Smooth muscle cell (in vitro differentiated cells): ENCODE data around the gene MBP. TPM values are rescaled to one million over a fixed set of nuclear protein-coding genes. Genes with fewer than 3 reads are reported as not detected.

Experiments used
- DNase-seq: peaks from one replicate; lab custom pipeline; 2025; ENCODE audit not compliant: unreplicated experiment; lab: John Stamatoyannopoulos, UW
- H2AFZ ChIP-seq: fragments of 200-600 bp; sonication (generic); 2 replicates; pipeline ENCODE4 v1.6.0; 2016; ENCODE audit warnings: antibody characterized with exemption, low read depth, mild to moderate bottlenecking
- H3F3A ChIP-seq: fragments of 200-600 bp; sonication (generic); 2 replicates; pipeline ENCODE4 v1.6.0; 2017; ENCODE audit warnings: antibody characterized with exemption, low read depth
- H3K27ac ChIP-seq: fragments of 200-600 bp; sonication (generic); 2 replicates; pipeline ENCODE4 v1.5.1; 2016; ENCODE audit warnings: low read depth, mild to moderate bottlenecking
- H3K27me3 ChIP-seq: fragments of 200-600 bp; sonication (generic); 2 replicates; pipeline ENCODE4 v1.6.1; 2016; ENCODE audit warnings: low read depth, mild to moderate bottlenecking
- H3K36me3 ChIP-seq: fragments of 200-600 bp; sonication (generic); 2 replicates; pipeline ENCODE4 v1.5.1; 2016; ENCODE audit warnings: low read depth
- H3K4me1 ChIP-seq: fragments of 200-600 bp; sonication (generic); 2 replicates; pipeline ENCODE4 v1.5.1; 2016; ENCODE audit warnings: low read depth
- H3K4me2 ChIP-seq: fragments of 200-600 bp; sonication (generic); 2 replicates; pipeline ENCODE4 v1.6.0; 2016; ENCODE audit warnings: mild to moderate bottlenecking
- H3K4me3 ChIP-seq: fragments of 200-600 bp; sonication (generic); 2 replicates; pipeline ENCODE4 v1.5.1; 2016; ENCODE audit warnings: mild to moderate bottlenecking
- H3K79me2 ChIP-seq: fragments of 200-600 bp; sonication (generic); 2 replicates; pipeline ENCODE4 v1.6.0; 2016; ENCODE audit warnings: low read depth, mild to moderate bottlenecking
- H3K9ac ChIP-seq: fragments of 200-600 bp; sonication (generic); 2 replicates; pipeline ENCODE4 v1.6.0; 2016; ENCODE audit warnings: low read depth
- H3K9me3 ChIP-seq: fragments of 200-600 bp; sonication (generic); replicated peaks from 2 replicates; pipeline ENCODE4 v1.5.1; 2016; ENCODE audit warnings: low read depth
- H4K20me1 ChIP-seq: fragments of 200-600 bp; sonication (generic); 2 replicates; pipeline ENCODE4 v1.6.0; 2016; ENCODE audit warnings: low read depth
- whole genome bisulfite sequencing: methylation state at CpG from one replicate; pipeline ENCODE4 v1.1.7; 2016; ENCODE audit warnings: low lambda C conversion rate; 5-methylcytosine and 5-hydroxymethylcytosine counted together
- polyA plus RNA-seq: library from polyadenylated mRNA; unstranded; fragments of >200 nt; fragmentation: Nextera tagmentation; extraction: Ambion mirVana; gene quantifications from 2 replicates; pipeline ENCODE4 v1.2.1, GENCODE V29; 2016
- total RNA-seq: library from RNA; depleted of rRNA; stranded (reverse); fragments of >200 nt; gene quantifications from 2 replicates; pipeline ENCODE4 v1.2.3, GENCODE V29; 2014
- TF ChIP-seq, protein P1 (sequence below): fragments of 200-600 bp; sonication (generic); IDR thresholded peaks from 2 replicates; pipeline ENCODE4 v1.5.1; 2017; ENCODE audit warnings: borderline replicate concordance, mild to moderate bottlenecking, antibody characterized with exemption; ENCODE audit not compliant: insufficient read depth, poor library complexity, severe bottlenecking

The MBP gene
- total and polyA plus RNA-seq, 2 experiments from 2014 or later, result 1.4 to 5.1 TPM

DNA sequence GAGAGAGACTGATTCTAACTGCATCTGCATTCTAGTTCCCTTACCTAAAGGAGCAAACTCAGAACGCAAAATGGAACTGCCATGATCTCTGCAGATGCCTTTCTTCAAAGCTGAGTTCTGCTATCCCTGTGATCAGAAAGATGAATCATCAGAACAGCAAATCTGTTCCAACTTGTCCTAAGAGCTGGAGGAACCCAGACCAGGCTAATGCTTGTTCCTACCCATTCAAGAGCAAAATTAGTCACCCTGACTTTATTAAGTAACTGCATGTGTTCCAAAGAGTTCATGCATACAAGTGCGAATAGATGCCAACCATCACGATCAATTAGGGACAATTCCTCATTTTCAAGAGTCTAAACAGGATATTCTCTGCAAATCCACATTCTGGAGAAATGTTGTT is 46.5 kb downstream of the MBP start:
- Histone ChIP-seq H3K79me2 (no peaks in the 10 kb centered on the region), H2AFZ (no peak overlapping the region), H3K4me1 (peaks cover 19% of the 10 kb centered on the region), H3K9me3 (no peaks in the 10 kb centered on the region), H4K20me1 (no peaks in the 10 kb centered on the region), H3K4me2 (peak overlapping the region; percentile 94), H3K4me3 (no peak overlapping the region), H3K36me3 (no peaks in the 10 kb centered on the region), H3F3A (no peaks in the 10 kb centered on the region), H3K9ac (no peak overlapping the region), H3K27me3 (no peaks in the 10 kb centered on the region), H3K27ac (peak overlapping the region; percentile 39)
- WGBS, result 66% methylated on average over 3 of the region's 3 CpGs
- TF ChIP-seq, protein P1, sequence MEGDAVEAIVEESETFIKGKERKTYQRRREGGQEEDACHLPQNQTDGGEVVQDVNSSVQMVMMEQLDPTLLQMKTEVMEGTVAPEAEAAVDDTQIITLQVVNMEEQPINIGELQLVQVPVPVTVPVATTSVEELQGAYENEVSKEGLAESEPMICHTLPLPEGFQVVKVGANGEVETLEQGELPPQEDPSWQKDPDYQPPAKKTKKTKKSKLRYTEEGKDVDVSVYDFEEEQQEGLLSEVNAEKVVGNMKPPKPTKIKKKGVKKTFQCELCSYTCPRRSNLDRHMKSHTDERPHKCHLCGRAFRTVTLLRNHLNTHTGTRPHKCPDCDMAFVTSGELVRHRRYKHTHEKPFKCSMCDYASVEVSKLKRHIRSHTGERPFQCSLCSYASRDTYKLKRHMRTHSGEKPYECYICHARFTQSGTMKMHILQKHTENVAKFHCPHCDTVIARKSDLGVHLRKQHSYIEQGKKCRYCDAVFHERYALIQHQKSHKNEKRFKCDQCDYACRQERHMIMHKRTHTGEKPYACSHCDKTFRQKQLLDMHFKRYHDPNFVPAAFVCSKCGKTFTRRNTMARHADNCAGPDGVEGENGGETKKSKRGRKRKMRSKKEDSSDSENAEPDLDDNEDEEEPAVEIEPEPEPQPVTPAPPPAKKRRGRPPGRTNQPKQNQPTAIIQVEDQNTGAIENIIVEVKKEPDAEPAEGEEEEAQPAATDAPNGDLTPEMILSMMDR, result no peak
- no peak for DNase-seq

DNA sequence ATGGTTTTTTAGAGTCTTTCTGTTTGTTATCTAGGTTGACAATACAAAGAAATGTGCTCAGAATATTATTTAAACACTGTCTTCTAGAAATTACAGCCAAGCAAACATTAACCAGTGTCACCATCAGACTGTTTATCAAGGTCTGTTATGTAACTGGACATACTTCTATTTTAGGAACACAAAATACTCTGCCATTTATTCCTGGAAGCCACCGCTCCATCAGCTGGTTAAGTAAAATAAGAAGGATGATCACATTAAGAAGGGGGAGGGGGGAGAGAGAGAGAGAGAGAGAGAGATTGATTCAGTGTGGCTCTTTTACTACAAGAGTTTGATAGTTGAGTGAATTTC is 47.9 kb downstream of the MBP start:
- Histone ChIP-seq H3K27me3 (no peaks in the 10 kb centered on the region), H3K9ac (no peak overlapping the region), H3K36me3 (no peaks in the 10 kb centered on the region), H3K4me2 (no peak overlapping the region), H3F3A (no peaks in the 10 kb centered on the region), H4K20me1 (no peaks in the 10 kb centered on the region), H3K4me1 (peaks cover 19% of the 10 kb centered on the region), H3K9me3 (no peaks in the 10 kb centered on the region), H3K79me2 (no peaks in the 10 kb centered on the region), H3K4me3 (no peak overlapping the region), H3K27ac (no peak overlapping the region), H2AFZ (no peak overlapping the region)
- WGBS, result 87% methylated on average over 1 of the region's 1 CpG
- TF ChIP-seq, protein P1, result no peak
- DNase-seq, result no peak

DNA sequence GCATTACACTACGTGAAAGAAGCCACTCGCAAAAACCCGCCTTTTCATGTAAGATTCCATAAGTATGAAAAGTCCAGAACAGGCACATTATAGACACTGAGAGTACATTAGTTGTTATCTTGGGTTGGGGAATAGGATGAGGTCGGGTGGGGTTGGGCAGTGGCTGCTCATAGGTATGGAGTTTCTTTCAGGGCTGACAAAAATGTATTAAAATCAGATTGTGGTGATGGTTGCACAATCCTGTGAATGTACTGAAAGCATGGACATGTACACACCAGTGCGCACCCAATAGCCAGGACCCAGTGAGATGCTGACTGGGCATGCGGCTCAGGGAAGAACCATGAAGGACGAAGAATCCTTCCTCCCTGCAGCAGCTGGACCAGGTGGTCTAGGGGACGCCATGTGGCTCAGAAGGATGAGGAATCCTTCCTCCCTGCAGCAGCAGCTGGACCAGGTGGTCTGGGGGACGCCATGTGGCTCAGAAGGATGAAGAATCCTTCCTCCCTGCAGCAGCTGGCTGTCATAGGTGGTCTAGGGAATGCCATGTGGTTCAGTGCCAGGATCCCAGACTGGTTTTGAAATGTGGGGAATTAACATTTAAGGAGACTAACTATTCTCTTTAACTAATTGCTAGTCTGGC is 50.1 kb downstream of the MBP start:
- H3K4me3 ChIP-seq, result no peak overlapping the region
- no peaks in the 10 kb centered on the region for H3K79me2 ChIP-seq
- 89% methylated on average over 9 of the region's 9 CpGs for WGBS
- TF ChIP-seq, protein P1, result no peak
- H3K27ac ChIP-seq, result no peak overlapping the region
- H3F3A ChIP-seq, result no peaks in the 10 kb centered on the region
- no peaks in the 10 kb centered on the region for H3K9me3 ChIP-seq
- H4K20me1 ChIP-seq, result no peaks in the 10 kb centered on the region
- DNase-seq, result no peak
- H3K4me1 ChIP-seq, result peaks cover 16% of the 10 kb centered on the region
- H3K4me2 ChIP-seq, result no peak overlapping the region
- H3K9ac ChIP-seq, result no peak overlapping the region
- no peaks in the 10 kb centered on the region for H3K27me3 ChIP-seq
- no peaks in the 10 kb centered on the region for H3K36me3 ChIP-seq
- H2AFZ ChIP-seq, result no peak overlapping the region

DNA sequence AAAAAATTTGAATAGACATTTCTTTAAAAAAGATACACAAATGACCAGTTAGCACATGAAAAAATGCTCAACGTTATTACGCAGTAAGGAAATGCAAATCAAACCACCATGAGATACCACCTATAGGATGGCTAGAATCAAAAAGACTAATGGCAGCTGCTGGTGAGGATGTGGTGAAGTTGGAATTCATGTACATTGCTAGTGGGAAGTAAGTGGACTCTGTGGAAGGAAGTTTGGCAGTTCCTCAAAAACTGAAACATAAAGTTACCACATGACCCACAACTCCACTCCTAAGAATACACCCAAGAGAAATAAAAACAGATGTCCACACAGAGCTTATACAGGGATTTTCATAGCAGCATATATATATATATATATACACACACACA is 51.2 kb downstream of the MBP start:
- H3K79me2 ChIP-seq, result no peaks in the 10 kb centered on the region
- TF ChIP-seq, protein P1, result no peak
- H3K4me2 ChIP-seq, result no peak overlapping the region
- H4K20me1 ChIP-seq, result no peaks in the 10 kb centered on the region
- H3K27me3 ChIP-seq, result no peaks in the 10 kb centered on the region
- H3K4me1 ChIP-seq, result peaks cover 7% of the 10 kb centered on the region
- no peak for DNase-seq
- no peak overlapping the region for H3K27ac ChIP-seq
- WGBS, result 95% methylated on average over 2 of the region's 2 CpGs
- H3F3A ChIP-seq, result no peaks in the 10 kb centered on the region
- no peaks in the 10 kb centered on the region for H3K9me3 ChIP-seq
- no peak overlapping the region for H3K9ac ChIP-seq
- no peak overlapping the region for H3K4me3 ChIP-seq
- no peaks in the 10 kb centered on the region for H3K36me3 ChIP-seq
- no peak overlapping the region for H2AFZ ChIP-seq
